Mammary epithelial cell (primary cell): ENCODE data around the gene INSRR.

ENCODE experiments used
- CTCF ChIP-seq, 2 donors: IDR thresholded peaks in 1 of 2; conservative IDR thresholded peaks in 1 of 2; 2 replicates each; pipeline ENCODE4 v1.5.1; 2011 to 2012; ENCODE audit warnings: inconsistent platforms in 2 of 2, low read length in 2 of 2, mild to moderate bottlenecking in 2 of 2, control low read depth in 1 of 2, low read depth in 1 of 2; ENCODE audit not compliant: insufficient read depth in 1 of 2; ENCODE audit errors: extremely low read depth in 1 of 2
- EZH2 ChIP-seq: IDR thresholded peaks from 2 replicates; pipeline ENCODE4 v1.6.1; 2012; ENCODE audit warnings: low read length, inconsistent platforms, borderline replicate concordance

GRCh38 chr1:156857532-156857931, 1.4 kb downstream of the INSRR start:
- TF ChIP-seq CTCF (conservative IDR thresholded peaks at IDR 0.05 in 1 of 2, IDR thresholded peaks at IDR 0.05 in 1 of 2; ENCODE audit: extremely low read depth in 1 of 2, insufficient read depth in 1 of 2, low read depth in 1 of 2, low read length in 2 of 2) (no peak), EZH2 (no peak)
